SIG-M5 treated with dmso at 0.1 percent for 504 hours (cell line): ENCODE measurements around the gene STK40.

Source experiments
- DNase-seq: peaks from one replicate; lab custom pipeline; 2025; ENCODE audit not compliant: unreplicated experiment; lab: John Stamatoyannopoulos, UW

Gene STK40

DNA sequence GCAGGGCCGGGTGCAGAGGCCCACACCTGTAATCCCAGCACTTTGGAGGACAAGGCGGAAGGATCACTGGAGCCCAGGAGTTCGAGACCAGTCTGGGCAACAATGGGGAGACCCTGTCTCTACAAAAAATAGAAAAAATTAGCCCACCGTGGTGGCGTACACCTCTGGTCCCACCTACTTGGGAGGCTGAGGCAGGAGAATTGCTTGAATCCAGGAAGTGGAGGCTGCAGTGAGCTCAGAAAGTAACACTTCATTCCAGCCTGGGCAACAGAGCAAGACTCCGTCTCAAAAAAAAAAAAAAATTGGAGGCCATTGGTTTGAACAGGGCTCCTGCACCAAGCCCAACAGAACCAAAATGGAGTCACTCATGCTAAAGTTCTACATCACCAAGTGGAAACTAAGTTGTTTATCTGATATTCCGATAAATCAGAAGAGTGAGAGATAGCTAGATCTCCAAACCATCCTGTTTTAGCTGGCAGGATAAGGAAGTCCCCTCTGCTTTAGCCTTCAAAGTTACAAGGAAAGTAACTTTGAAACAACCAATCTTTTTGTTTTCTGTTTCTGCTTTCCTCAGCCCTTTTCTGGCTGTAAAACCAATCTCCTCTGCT is 12.8 kb upstream of the STK40 start:
- no peak for DNase-seq

- DNase-seq, result peak; percentile 90
Measured at GRCh38 chr1:36397378-36398230, 11.9 kb upstream of the STK40 start, which contains the start of gene LSM10. Gene LSM10, minus strand, starts transcription at chr1:36397908. Its CDS starts 3,779 bp downstream, at chr1:36394129.

DNA sequence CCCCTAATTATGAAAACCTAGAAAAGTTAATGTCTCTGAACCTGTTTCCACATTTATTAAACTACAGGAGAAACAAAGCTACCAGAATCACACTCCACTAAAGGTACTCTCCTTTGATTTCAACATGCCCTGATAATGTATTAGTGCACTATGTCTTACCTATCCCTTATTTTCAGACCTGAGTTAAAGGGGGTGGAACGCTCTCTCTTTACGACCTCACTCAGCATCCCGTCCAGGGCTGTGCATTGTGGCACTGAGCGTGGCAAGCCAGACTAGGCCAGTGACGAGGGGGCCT is 11.3 kb upstream of the STK40 start:
- DNase-seq, result no peak

- DNase-seq, result no peak
Measured at GRCh38 chr1:36396359-36396758, 10.6 kb upstream of the STK40 start.

- DNase-seq, result no peak
Measured at GRCh38 chr1:36393686-36394085, 8.0 kb upstream of the STK40 start.

DNA sequence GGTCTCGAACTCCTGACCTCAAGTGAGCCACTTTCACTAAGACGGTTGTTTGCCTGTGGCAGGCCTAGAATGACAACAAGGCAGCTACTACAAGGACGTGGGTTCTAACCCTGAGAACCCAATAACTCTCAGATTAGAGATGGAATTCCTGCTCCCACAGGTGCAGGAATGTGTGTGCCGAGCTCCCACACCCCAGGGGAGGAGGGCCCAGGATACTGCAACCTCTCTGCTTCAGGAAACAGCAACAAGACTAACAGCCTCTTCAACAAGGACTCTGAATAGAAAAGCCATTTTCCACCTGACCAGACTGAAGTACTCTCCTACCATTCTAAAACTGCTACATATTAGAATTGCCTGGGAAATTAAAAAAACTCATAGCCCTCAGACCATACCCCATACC is 7.1 kb upstream of the STK40 start:
- DNase-seq, result no peak

- DNase-seq, result no peak
Measured at GRCh38 chr1:36391271-36391670, 5.5 kb upstream of the STK40 start.

DNA sequence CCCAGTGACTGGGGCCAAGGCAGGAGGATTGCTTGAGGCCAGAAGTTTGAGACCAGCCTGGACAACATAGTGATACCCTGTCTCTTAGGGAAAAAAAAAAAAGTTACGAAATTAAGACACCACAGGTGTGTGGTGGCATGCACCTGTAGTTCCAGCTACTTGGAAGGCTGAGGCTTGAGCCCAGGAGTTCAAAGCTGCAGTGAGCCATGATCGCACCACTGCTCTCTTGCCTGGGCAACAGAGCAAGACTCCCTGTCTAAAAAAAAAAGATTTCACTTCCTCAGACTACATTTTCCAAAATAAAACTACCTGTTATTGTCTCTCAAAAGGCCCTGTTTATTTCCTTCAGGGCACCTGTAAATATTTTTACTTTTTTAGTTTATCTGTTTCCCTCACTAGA is 4.7 kb upstream of the STK40 start:
- DNase-seq, result no peak

DNA sequence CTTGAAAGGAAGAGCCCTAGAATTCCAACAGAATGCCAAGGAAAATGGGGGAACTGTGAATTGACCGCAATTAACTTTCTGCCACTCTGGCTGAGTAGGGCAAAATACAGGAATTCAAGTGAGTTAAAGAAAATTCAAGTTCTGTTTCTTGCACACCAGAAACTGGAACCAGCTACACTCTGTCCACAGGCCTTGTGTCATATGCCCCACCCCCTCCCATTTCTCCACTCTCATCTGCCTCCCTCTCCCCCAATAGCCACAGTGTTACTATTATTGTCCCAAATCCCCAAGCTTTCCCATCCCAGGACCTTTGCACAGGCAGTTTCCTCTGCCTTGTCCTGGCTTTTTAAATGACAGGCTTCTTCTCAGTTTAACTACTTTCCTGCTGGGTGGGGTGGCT is 4.3 kb upstream of the STK40 start:
- DNase-seq, result no peak

- DNase-seq, result no peak
Measured at GRCh38 chr1:36389261-36389660, 3.5 kb upstream of the STK40 start.

DNA sequence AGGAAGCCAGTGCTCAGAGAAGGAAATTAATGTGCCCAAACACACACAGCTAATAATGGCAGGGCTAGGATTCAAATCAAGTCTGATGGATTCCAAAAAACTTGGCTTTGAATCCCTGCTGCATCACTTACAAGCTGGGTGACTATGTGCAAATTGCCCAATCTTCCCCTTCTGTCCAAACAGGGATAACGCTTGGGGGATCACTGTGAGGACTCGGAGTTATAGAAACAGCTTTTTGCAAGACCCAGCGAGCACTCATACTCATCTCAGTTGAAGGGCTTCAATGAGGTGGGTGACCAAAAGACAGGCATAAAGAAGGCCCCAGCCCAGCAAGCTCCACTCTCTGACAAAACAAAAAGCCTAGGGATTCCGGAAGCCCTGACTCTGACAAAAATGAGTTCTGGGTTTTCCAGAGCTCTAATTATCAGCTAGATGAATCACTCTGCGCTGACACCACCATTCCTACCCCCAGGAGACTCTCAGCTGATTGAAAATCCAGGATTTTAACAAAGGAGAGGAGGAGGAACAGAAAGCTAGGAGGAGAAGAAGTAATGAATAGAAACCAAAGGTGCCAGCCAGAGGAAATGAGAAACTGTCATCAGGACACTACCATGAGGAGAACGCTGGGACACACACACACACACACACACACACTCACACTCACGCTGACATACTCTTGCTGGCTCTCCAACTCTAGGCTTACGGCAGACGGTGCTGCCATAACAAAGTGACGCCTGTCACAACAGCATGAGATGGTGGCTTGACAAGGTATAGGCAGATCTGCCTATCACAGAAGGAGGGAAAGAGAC is 1.6 kb upstream of the STK40 start:
- DNase-seq, result peak; percentile 51

GRCh38 chr1:36386265-36387140 is 779 bp upstream of the STK40 start:
- DNase-seq, result peak; percentile 99

DNA sequence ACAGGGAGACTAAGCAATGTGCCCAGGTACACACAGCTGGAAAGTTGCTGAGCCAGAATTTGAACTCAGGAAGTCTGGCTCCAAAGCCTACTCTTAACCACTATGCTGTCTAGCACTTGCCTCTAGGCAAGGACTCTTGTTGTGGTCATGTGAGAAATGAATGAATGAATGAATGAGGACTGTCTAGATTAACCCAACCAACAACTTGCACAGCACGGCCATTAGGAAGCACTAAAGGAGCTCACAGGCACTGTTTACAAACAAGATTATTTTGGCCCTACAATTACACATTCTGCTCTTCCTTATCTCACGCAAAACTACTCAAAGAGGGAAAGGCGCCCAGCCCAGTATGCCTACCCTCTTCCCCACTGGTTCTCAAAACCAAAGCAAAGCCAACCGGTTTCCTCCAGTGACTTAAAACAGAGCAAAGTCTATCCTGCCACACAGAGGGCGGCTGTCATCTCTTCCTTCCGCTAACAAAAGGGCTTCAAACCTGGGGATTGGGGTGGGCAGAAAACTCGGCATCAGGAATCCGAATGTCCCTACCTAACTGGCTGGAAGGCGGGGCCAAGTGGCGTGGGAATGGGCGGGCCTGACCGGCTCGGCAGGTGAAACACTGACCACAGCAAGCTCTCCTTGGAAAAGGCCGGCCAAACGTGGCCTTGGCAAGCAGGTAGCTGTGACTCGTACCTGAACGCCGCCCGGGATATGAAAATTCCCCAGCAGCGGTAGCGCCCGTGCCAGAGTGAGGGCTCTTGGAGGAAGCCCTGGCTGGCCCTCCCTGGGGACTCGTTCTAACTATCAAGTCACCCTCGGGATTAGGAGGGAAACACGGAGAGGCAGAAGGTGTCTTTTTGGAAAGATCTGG is 948 bp downstream of the STK40 start:
- DNase-seq, result peak; percentile 38

- no peak for DNase-seq
Measured at GRCh38 chr1:36383240-36383639, 2.5 kb downstream of the STK40 start.

DNA sequence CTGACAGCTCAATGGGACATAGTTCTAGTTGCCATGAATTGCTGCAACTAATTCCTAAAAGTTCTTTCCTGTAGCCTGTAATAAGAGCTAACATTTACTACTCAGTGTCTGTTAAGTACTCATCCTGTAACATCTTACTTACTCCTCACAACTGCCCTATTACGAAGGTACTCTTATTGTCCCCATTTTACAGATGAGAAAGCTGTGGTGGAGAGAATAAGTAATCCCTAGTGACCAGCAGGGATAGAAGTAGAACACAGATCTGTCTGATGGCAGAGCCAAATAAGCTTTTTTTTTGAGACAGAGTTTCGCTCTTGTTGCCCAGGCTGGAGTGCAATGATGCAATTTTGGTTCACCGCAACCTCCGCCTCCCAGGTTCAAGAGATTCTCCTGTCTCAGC is 3.1 kb downstream of the STK40 start:
- DNase-seq, result no peak

DNA sequence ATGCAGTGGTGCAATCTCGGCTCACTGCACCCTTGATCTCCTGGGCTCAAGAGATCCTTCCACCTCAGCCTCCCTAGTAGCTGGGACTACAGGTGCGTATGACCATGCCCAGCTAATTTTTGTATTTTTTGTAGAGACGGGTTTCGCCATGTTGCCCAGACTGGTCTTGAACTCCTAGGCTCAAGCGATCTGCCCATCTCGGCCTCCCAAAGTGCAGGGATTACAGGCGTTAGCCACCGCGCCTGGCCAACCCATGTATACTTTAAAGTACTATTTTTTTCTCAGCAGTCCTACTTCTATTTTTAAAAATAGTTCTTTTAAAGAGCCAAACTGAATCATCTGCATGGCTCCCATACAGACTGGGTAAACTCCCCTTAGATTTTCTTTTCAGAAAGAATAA is 3.5 kb downstream of the STK40 start:
- DNase-seq, result no peak

DNA sequence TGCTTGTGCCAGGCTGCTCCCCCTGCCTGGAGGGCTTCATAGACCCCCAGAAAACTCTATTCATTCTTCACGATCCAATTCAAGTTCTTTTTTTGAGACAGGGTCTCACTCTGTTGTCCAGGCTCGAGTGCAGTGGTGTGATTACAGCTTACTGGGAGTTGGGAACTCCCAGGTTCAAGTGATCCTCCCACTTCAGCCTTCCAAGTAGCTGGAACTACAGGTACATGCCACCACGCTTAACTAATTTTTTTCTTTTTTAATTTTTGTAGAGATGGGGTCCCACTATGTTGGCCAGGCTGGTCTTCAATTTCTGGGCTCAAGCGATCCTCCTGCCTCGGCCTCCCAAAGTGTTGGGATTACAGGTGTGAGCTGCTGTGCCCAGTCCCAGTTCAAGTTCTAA is 4.3 kb downstream of the STK40 start:
- DNase-seq, result no peak

DNA sequence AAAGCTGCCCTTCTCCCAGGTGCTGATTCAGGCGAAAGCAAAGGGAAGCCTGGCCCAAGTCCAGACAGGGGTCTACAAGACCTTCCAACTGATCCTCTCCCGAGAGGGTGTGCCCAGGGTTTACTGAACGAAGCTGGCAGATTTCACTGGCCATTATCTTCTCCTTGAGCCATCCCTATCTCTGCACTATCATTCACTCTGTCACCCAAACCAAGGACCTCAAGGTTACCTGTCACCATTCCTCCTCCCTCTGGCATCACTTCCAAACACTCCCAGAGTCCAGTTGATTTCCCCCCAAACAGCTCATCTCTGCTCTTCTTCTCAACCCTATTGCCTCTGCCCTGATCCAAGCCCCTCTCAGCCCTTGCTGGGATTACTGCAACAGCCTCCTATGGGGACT is 4.9 kb downstream of the STK40 start:
- no peak for DNase-seq

DNA sequence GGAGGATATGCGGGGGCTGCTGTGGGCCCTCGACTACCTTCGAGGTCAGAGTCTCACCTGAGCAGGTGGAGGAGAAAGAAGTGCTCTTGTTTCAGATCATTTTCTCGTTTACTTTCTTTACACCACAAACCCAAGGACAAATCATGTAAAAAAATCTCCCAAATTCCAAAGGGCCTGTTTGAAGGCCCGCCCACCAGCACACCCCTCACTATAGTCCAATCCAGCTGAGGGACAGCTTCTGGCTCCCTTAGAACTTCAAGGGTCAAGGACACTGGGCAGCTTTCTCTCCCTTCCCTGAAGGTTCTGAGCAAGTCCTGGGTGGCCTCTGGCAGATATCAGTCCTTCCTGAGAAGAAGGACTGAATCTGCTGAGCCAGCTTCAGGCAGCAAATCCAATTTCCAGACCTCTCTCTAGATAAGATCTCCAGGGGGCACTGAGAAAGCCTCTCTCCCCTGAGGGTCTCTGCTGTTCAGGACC is 5.5 kb downstream of the STK40 start:
- DNase-seq, result no peak
